22Rv1 (cell line): ENCODE results near the gene CBX3.

Experiments
- CTCF ChIP-seq: fragments of 450-650 bp; IDR thresholded peaks from 2 replicates; pipeline ENCODE4 v1.5.1; 2017; ENCODE audit warnings: mild to moderate bottlenecking
- ZFX ChIP-seq: fragments of 450-650 bp; IDR thresholded peaks from 2 replicates; pipeline ENCODE4 v1.6.1; 2017; ENCODE audit warnings: antibody characterized with exemption, borderline replicate concordance

- TF ChIP-seq CTCF (no peak), ZFX (no peak)
Observed at GRCh38 chr7:26172048-26172447, 29.5 kb upstream of the CBX3 start.
